Neural progenitor cell (in vitro differentiated cells): ENCODE measurements around the gene DNAJC1.

Experiments
- EZH2phosphoT487 ChIP-seq: fragments of 200-600 bp; sonication (generic); IDR thresholded peaks from 2 replicates; pipeline ENCODE4 v1.6.1; 2017; ENCODE audit warnings: antibody characterized with exemption
- TF ChIP-seq, protein P1 (sequence below): fragments of 200-600 bp; sonication (generic); IDR thresholded peaks from 2 replicates; pipeline ENCODE4 v1.5.1; 2017; ENCODE audit warnings: antibody characterized with exemption, mild to moderate bottlenecking

- TF ChIP-seq, protein P1, sequence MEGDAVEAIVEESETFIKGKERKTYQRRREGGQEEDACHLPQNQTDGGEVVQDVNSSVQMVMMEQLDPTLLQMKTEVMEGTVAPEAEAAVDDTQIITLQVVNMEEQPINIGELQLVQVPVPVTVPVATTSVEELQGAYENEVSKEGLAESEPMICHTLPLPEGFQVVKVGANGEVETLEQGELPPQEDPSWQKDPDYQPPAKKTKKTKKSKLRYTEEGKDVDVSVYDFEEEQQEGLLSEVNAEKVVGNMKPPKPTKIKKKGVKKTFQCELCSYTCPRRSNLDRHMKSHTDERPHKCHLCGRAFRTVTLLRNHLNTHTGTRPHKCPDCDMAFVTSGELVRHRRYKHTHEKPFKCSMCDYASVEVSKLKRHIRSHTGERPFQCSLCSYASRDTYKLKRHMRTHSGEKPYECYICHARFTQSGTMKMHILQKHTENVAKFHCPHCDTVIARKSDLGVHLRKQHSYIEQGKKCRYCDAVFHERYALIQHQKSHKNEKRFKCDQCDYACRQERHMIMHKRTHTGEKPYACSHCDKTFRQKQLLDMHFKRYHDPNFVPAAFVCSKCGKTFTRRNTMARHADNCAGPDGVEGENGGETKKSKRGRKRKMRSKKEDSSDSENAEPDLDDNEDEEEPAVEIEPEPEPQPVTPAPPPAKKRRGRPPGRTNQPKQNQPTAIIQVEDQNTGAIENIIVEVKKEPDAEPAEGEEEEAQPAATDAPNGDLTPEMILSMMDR, result no peak
- no peak for TF ChIP-seq EZH2phosphoT487
Observed at GRCh38 chr10:21978191-21978862, 25.2 kb downstream of the DNAJC1 start.
